ENCODE results near the gene ZNHIT2. TPM values are rescaled to one million over a fixed set of nuclear protein-coding genes. Genes with fewer than 3 reads are reported as not detected.

Gene ZNHIT2
- total RNA-seq, 1 donor from 2014 or later, result 14.0 TPM

DNA sequence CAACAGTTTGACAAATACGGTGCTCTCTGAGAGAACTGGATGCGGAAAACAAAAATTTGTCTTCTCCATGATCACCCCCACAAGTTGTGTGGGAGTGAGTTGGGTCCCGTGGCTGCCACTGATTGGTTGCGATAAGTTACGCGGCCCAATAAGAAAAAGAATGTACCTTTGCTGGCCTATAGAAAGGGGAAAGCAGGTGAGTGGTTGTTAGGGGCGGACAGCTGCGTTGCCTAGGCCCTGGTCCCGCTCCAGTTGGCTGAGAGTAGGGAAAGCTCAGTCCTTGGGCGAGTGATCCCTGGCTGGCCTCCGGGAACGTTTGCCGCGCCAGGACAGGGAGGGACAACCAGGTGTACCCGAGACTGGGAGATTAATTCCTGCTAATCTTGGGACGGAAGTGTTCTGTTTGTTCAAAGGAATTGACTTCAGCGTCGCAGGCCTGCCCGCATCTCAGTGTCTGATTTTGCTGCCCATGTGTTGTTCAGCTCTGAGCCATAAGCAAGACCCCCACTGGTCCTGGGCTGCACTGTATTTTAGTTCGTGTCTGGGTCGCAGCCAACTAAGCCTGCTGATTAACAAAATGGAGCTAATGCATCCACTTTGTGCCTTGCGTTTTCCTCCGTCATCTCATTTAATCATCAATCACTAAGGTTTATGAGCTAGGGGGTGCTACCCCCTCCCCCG, 17.6 kb upstream of the ZNHIT2 start:
- DNase-seq (ENCODE audit: extremely low read depth, low read depth, low spot score), result peak; percentile 85

DNA sequence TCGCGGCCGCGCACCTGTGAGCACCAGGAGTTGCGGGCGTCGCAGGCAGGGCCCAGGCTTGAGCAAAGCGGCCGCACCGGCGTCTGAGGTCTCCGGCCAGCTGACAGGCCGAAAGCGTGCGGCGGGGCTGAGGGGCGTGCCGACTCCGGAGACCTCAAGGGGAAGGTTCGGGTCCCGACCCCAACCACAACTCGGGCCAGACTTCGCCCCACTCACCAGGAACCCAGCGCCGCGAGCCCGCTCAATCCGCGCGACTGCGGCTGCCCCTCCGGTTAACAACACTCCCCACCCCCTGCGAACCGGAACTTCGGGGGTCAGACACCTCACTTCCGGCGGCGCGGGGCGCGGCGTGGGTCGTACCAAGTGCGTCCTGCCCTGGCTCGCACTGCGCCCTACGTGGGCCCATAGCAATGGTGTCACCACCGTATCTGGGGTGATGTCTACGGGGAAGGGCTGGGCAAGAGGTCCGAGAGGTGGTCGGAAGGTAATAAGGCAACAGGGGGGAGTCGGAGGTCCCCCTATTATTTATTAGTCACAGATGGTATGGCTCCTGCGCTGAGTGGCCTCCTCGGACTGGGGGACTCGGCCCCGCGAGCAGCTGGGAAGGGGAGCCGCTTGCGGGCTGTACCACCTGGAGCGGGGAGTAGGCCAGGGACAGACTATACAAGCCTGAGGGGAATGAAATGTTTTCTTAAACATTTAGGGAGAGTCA, 16.9 kb upstream of the ZNHIT2 start, which contains the start of gene SYVN1:
Gene SYVN1 (minus strand): TSS at position 280 of the 712 bp plus-strand sequence. CDS start 918 bp downstream, outside the sequence.
- DNase-seq (ENCODE audit: extremely low read depth, low read depth, low spot score), result no peak

DNA sequence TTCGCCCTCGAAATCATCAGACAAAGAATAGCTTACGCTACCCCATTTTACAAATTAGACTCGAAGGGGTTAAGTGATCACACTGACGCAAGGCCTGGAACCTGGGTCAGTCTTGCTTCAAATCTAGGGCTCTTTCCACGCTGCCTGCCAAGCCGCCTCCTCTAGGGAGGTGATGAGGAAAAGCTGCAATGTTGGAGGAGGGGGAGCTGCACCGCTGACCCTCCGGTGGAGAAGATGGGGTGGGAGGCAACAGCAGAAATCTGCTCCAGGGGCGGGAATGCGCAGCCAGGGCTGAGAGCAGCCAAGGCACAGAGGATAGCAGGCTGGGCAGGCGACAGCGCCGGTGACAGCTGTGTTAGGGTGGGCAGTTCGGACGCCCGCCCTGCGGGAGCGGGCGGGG, 16.2 kb upstream of the ZNHIT2 start:
- DNase-seq (ENCODE audit: extremely low read depth, low read depth, low spot score), result no peak

- DNase-seq (ENCODE audit: extremely low read depth, low read depth, low spot score), result no peak
These were observed 15.6 kb upstream of the ZNHIT2 start for GRCh38 chr11:65132988-65133700.

- no peak for DNase-seq (ENCODE audit: extremely low read depth, low read depth, low spot score)
These were observed 14.9 kb upstream of the ZNHIT2 start for GRCh38 chr11:65132238-65132987.

GRCh38 chr11:65131895-65132237, 14.4 kb upstream of the ZNHIT2 start:
- no peak for DNase-seq (ENCODE audit: extremely low read depth, low read depth, low spot score)

DNA sequence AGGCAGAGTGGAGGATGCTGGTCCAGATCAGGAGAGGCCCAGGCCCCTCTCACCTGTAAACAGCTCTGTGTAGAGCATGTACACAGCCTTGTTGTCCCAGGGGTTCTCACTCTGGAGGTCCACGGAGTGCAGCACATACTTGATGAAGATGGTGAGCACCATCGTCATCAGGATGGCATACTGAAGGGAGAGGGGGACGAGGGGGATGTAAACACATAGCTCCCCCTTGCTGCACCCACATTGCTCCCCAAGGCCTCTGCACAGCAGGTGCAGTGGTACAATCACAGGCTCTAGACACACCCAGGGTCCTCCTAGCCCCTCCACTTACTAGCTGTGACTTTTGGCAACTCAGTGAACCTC, 13.9 kb upstream of the ZNHIT2 start:
- no peak for DNase-seq (ENCODE audit: extremely low read depth, low read depth, low spot score)

GRCh38 chr11:65130631-65131416, 13.3 kb upstream of the ZNHIT2 start:
- DNase-seq (ENCODE audit: extremely low read depth, low read depth, low spot score), result no peak

GRCh38 chr11:65129649-65130441, 12.3 kb upstream of the ZNHIT2 start:
- DNase-seq (ENCODE audit: extremely low read depth, low read depth, low spot score), result no peak

DNA sequence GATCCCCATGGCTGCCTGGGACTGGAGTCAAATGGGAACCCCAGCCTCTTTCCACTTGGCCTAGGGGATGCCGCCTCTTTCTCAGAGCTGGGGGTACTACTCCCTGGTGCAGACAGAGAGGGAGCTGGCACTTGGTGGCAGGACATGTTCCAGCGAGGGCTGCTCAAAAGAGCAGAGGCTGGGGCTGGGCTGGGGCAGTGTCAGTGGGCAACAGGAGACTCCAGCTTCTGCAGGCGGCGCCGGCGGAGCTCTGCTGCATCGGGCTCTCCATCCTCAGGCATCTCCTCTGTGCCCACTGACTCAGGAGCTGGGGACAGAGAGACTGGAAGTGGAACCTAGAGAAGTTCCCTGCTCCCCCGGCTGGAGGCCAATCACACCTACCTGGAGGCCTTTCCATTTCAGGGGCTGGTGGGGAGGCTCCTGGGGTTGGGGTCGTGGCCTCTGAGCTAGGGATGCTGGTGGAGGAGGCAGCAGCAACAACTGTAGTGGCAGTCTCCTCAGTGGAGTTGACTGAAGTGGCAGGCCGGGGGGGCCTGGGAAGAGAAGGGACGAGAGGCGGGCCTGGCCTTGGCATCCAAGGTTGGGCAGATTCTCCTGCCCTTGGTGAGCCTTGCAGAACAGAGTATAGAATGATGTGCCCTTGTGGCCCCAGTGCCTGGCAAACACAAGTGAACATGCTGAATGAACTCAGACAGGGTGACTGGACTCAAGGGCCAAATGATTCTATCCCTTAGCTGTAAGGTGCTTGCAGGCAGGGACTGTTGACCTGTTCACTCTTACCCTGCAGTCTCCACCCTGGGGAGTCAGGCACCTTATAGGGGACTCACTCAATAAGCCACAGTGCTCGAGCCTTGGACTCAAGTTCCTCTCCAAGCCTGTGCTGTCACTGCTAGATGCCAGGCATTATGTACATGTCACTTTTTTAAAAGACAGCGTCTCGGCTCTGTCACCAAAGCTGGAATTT, 11.0 kb upstream of the ZNHIT2 start:
- DNase-seq (ENCODE audit: extremely low read depth, low read depth, low spot score), result no peak

GRCh38 chr11:65127473-65128181, 10.1 kb upstream of the ZNHIT2 start:
- no peak for DNase-seq (ENCODE audit: extremely low read depth, low read depth, low spot score)

GRCh38 chr11:65126624-65127274, 9.2 kb upstream of the ZNHIT2 start:
- DNase-seq (ENCODE audit: extremely low read depth, low read depth, low spot score), result no peak

- no peak for DNase-seq (ENCODE audit: extremely low read depth, low read depth, low spot score)
These were observed 7.9 kb upstream of the ZNHIT2 start for GRCh38 chr11:65125197-65126056.

GRCh38 chr11:65124480-65125196, 7.1 kb upstream of the ZNHIT2 start:
- no peak for DNase-seq (ENCODE audit: extremely low read depth, low read depth, low spot score)

DNA sequence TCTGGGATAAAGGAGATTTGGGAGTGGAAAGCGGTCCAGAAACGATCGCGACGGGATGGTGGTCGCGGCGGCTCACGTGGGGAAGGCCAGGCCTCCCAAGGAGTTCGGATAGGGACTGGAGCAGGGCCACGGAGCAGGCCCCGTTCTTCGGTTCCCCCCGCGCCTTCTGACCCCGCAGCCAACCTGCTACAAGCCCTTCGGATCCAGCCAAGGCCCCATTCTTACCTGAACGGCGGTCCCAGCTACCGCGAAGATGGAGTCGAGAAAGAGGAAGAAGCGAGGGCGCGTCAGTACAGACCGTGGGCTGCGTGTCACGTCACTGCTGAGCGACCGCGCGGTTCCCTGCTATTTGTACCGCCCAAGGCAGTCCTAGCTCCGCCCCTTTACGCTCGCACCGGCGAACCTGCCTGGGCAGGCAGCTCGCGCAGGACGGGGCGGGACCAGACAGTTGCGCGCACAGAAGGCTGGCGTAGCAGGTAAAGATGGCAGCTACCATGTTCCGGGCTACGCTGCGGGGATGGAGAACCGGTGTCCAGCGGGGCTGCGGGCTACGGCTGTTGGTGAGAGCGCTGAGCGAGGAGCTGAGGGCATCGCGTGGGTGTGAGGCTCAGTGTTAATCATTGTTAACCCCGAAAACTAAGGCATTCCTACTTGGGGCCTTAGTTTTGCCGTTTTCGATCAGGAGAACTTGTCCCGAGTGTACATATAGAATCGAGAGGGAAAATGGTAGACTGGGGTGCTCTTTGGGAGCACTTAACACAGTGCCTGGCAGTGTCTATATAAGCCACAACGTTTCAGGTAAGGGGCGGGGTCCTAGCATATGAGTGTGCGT, 4.6 kb upstream of the ZNHIT2 start, which contains the start of the genes FAU and MRPL49:
Gene FAU (minus strand): TSS at position 270 of the 832 bp plus-strand sequence. CDS start 321 bp downstream, outside the sequence.
Gene MRPL49 (plus strand): TSS at position 457 of the 832 bp plus-strand sequence. CDS start 26 bp downstream, at position 483.
- no peak for DNase-seq (ENCODE audit: extremely low read depth, low read depth, low spot score)

All from glomerular endothelial cell (primary cell).